Endothelial cell of umbilical vein (primary cell): ENCODE data around the gene ST3GAL5. TPM values are rescaled to one million over a fixed set of nuclear protein-coding genes. Genes with fewer than 3 reads are reported as not detected.

Experiments
- BruUV-seq: library from RNA; stranded (reverse); fragments of 400-500 nt; replicated peaks from 2 replicates; lab custom pipeline; 2021; lab: Mats Ljungman, UMichigan
- CTCF ChIA-PET: fragments of 300-600, 350-600 bp; sonication (Branson Sonifier 250); formaldehyde crosslinking; loops from one replicate; lab custom pipeline; 2021; ENCODE audit warnings: antibody characterized with exemption, inconsistent platforms; lab: Charles Lee
- POLR2A ChIA-PET: fragments of 300-600, 350-600 bp; sonication (Branson Sonifier 250); formaldehyde crosslinking; loops from one replicate; lab custom pipeline; 2021; ENCODE audit warnings: antibody characterized with exemption, inconsistent platforms; lab: Charles Lee
- DNase-seq: peaks from one replicate; pipeline ENCODE4 v3.0.0-alpha.2; 2011; ENCODE audit warnings: low read depth, low spot score
- FAIRE-seq: peaks from 2 replicates; lab custom pipeline; 2011; peaks lifted over from hg19 to GRCh38; lab: Jason Lieb, UNC
- H2AFZ ChIP-seq: 2 replicates; pipeline ENCODE4 v1.6.0; 2012; ENCODE audit warnings: low read depth, low read length, control low read depth, inconsistent platforms
- H3K27ac ChIP-seq: 2 replicates; pipeline ENCODE4 v1.5.1; 2011; ENCODE audit warnings: low read depth, mild to moderate bottlenecking, control low read depth, low read length, moderate library complexity; ENCODE audit not compliant: insufficient read depth
- H3K27me3 ChIP-seq, 2 experiments: 2 replicates each; pipeline versions ENCODE4 v1.6.0 to v1.6.1; 2011; ENCODE audit warnings: low read length in 2 of 2, mixed read lengths in 1 of 2; ENCODE audit not compliant: control insufficient read depth in 2 of 2, insufficient read depth in 2 of 2
- H3K36me3 ChIP-seq, 2 experiments: 2 replicates in 1 of 2; 3 replicates in 1 of 2; pipeline ENCODE4 v1.5.1; 2011; ENCODE audit warnings: low read length in 2 of 2, mild to moderate bottlenecking in 1 of 2, moderate library complexity in 1 of 2; ENCODE audit not compliant: control insufficient read depth in 2 of 2, insufficient read depth in 2 of 2; ENCODE audit errors: extremely low read depth in 1 of 2
- H3K4me1 ChIP-seq: 3 replicates; pipeline ENCODE4 v1.5.1; 2011; ENCODE audit warnings: mild to moderate bottlenecking, low read length; ENCODE audit not compliant: control insufficient read depth, insufficient read depth; ENCODE audit errors: extremely low read depth
- H3K4me2 ChIP-seq: 2 replicates; pipeline ENCODE4 v1.6.1; 2011; ENCODE audit warnings: low read length, control low read depth, mixed read lengths; ENCODE audit not compliant: insufficient read depth
- H3K4me3 ChIP-seq, 3 experiments: fragments of 200-600 bp in 1 of 3; sonication (generic), shearing (Covaris generic) in 1 of 3; replicated peaks in 1 of 3; 2 replicates each; pipeline ENCODE4 v1.5.1; 2011 to 2016; ENCODE audit warnings: control low read depth in 3 of 3, low read length in 3 of 3, mild to moderate bottlenecking in 2 of 3, inconsistent platforms in 1 of 3, low read depth in 1 of 3, moderate library complexity in 1 of 3; ENCODE audit not compliant: insufficient read depth in 1 of 3
- H3K79me2 ChIP-seq: 2 replicates; pipeline ENCODE4 v1.6.0; 2012; ENCODE audit warnings: low read length, inconsistent platforms; ENCODE audit not compliant: control insufficient read depth, insufficient read depth
- H3K9ac ChIP-seq: replicated peaks from 2 replicates; pipeline ENCODE3; 2011; ENCODE audit warnings: low read length, control low read depth; ENCODE audit not compliant: insufficient read depth; ENCODE audit errors: extremely low read depth
- H3K9me1 ChIP-seq: replicated peaks from 3 replicates; pipeline ENCODE4 v1.6.0; 2011; ENCODE audit warnings: mild to moderate bottlenecking, low read length; ENCODE audit not compliant: control insufficient read depth, insufficient read depth; ENCODE audit errors: extremely low read depth
- H3K9me3 ChIP-seq: replicated peaks from 2 replicates; pipeline ENCODE4 v1.5.1; 2012; ENCODE audit warnings: low read length, inconsistent platforms; ENCODE audit not compliant: control insufficient read depth, insufficient read depth
- H4K20me1 ChIP-seq: replicated peaks from 2 replicates; pipeline ENCODE3; 2011; ENCODE audit warnings: mild to moderate bottlenecking, low read length; ENCODE audit not compliant: control insufficient read depth, insufficient read depth; ENCODE audit errors: extremely low read depth
- CTCF ChIP-seq, 2 donors: IDR thresholded peaks; 1 replicate in 1 of 2; 2 replicates in 1 of 2; pipeline ENCODE4 v1.5.1; 2011; ENCODE audit warnings: low read length in 2 of 2, mild to moderate bottlenecking in 2 of 2, moderate library complexity in 2 of 2, control low read depth in 1 of 2, inconsistent platforms in 1 of 2, low read depth in 1 of 2; ENCODE audit not compliant: insufficient read depth in 1 of 2; ENCODE audit errors: extremely low read depth in 1 of 2
- EZH2 ChIP-seq: IDR thresholded peaks from 2 replicates; pipeline ENCODE4 v1.6.1; 2012; ENCODE audit warnings: borderline replicate concordance, low read depth, mild to moderate bottlenecking, moderate library complexity, low read length, inconsistent platforms; ENCODE audit not compliant: severe bottlenecking
- FOS ChIP-seq: IDR thresholded peaks from 2 replicates; pipeline ENCODE4 v1.6.1; 2011; ENCODE audit warnings: mild to moderate bottlenecking, low read length, moderate library complexity, borderline replicate concordance; ENCODE audit not compliant: insufficient read depth
- GATA2 ChIP-seq: IDR thresholded peaks from 2 replicates; pipeline ENCODE4 v1.7.0; 2011; ENCODE audit warnings: low read depth, mild to moderate bottlenecking, moderate library complexity, mixed read lengths, low read length; ENCODE audit not compliant: insufficient read length, insufficient read depth
- JUN ChIP-seq: IDR thresholded peaks from 2 replicates; pipeline ENCODE4 v1.6.1; 2011; ENCODE audit warnings: borderline replicate concordance, low read depth; ENCODE audit not compliant: insufficient read length, insufficient read depth
- MAX ChIP-seq: IDR thresholded peaks from 2 replicates; pipeline ENCODE4 v1.6.1; 2011; ENCODE audit not compliant: insufficient read depth, insufficient read length
- MYC ChIP-seq: IDR thresholded peaks from one replicate; pipeline ENCODE4 v1.6.1; 2011; ENCODE audit warnings: mild to moderate bottlenecking, low read depth, low read length
- POLR2A ChIP-seq: IDR thresholded peaks from 2 replicates; pipeline ENCODE4 v1.6.1; 2012; ENCODE audit warnings: low read depth, mild to moderate bottlenecking, control low read depth, low read length
- POLR2AphosphoS5 ChIP-seq: IDR thresholded peaks from 2 replicates; pipeline ENCODE4 v1.6.1; 2012; ENCODE audit warnings: low read depth, mild to moderate bottlenecking, control low read depth, low read length, moderate library complexity; ENCODE audit not compliant: insufficient read depth
- dilution Hi-C: fragments of 300-500 bp; cut with MboI; formaldehyde crosslinking; loops from one replicate; pipeline ENCODE4 v1.15.0; 2019; ENCODE audit warnings: low sequenced_read_pairs; ENCODE audit not compliant: extremely low pct_ligation_motif_present
- intact Hi-C: fragments of 100-400 bp; cut with micrococcal nuclease; formaldehyde crosslinking; loops from one replicate; pipeline ENCODE4 v1.10.0; 2022
- polyA plus RNA-seq, 4 experiments: library from polyadenylated mRNA; depleted of rRNA in 3 of 4; stranded (reverse) in 3 of 4; unstranded in 1 of 4; fragments of >200 nt; gene quantifications; 2 replicates each; pipeline versions ENCODE4 v1.2.1 to v1.2.3, GENCODE V29; 2011 to 2012; ENCODE audit warnings: missing spikeins in 1 of 4
- total RNA-seq: library from RNA; stranded (reverse); gene quantifications from 2 replicates; pipeline ENCODE4 v1.2.3, GENCODE V29; 2021

ST3GAL5 gene
- total and polyA plus RNA-seq, 2 donors (not counting 3 experiments of a cell fraction or from before 2014, with no cell fraction given): 9.5 to 16.0 TPM

GRCh38 chr2:85844486-85844885 lies 44.3 kb downstream of the ST3GAL5 start:
- FAIRE-seq: no peak
- intact Hi-C loops: no loop called here
- Histone ChIP-seq H3K9me1 (no peaks in the 10 kb centered on the region), H3K36me3 (no peaks in the 10 kb centered on the region), H4K20me1 (no peaks in the 10 kb centered on the region), H3K4me1 (no peaks in the 10 kb centered on the region), H3K27me3 (no peaks in the 10 kb centered on the region), H3K9me3 (no peaks in the 10 kb centered on the region), H3K9ac (no peak overlapping the region), H3K27ac (no peak overlapping the region), H3K4me3 (no peak overlapping the region), H3K4me2 (no peak overlapping the region), H2AFZ (no peak overlapping the region), H3K79me2 (no peaks in the 10 kb centered on the region)
- ChIA-PET POLR2A (no interaction called here), CTCF (interaction anchor here (0.9 to 1.7 kb wide), 5 partner anchors 14 to 234 kb away, joined by 3 to 10 read pairs (median 3); no protein-coding TSS in a partner anchor)
- DNase-seq: no peak
- dilution Hi-C loops: no loop called here
- BruUV-seq: no TSS peak
- TF ChIP-seq GATA2: no peak
- TF ChIP-seq EZH2: no peak
- TF ChIP-seq POLR2AphosphoS5: no peak
- no peak for TF ChIP-seq MAX
- no peak for TF ChIP-seq CTCF (IDR thresholded peaks at IDR 0.05; ENCODE audit: extremely low read depth in 1 of 2, insufficient read depth in 1 of 2, low read depth in 1 of 2, low read length in 2 of 2)
- no peak for TF ChIP-seq FOS
- TF ChIP-seq JUN: no peak
- no peak for TF ChIP-seq MYC
- TF ChIP-seq POLR2A: no peak
